Cardiac muscle cell (in vitro differentiated cells and primary cell): Measurements from ENCODE around the gene INPP5D. TPM values are rescaled to one million over a fixed set of nuclear protein-coding genes. Genes with fewer than 3 reads are reported as not detected.

Source experiments
- DNase-seq, 2 donors: peaks; one replicate each; pipeline versions ENCODE4 v3.0.0 to v3.0.0-alpha.2; 2010 to 2017; ENCODE audit warnings: low read depth in 1 of 2, low spot score in 1 of 2
- H3K27ac ChIP-seq: fragments of 200-600 bp; sonication (generic); 2 replicates; pipeline ENCODE4 v1.5.1; 2016
- H3K27me3 ChIP-seq: fragments of 200-600 bp; sonication (generic); 2 replicates; pipeline ENCODE4 v1.6.0; 2016; ENCODE audit warnings: control low read depth
- H3K36me3 ChIP-seq: fragments of 200-600 bp; sonication (generic); 2 replicates; pipeline ENCODE4 v1.5.1; 2016; ENCODE audit warnings: control low read depth
- H3K4me1 ChIP-seq: fragments of 200-600 bp; sonication (generic); 2 replicates; pipeline ENCODE4 v1.8.1; 2017; ENCODE audit warnings: low read depth, mild to moderate bottlenecking, mixed run types
- H3K4me3 ChIP-seq: fragments of 200-600 bp; sonication (generic); 2 replicates; pipeline ENCODE4 v1.5.1; 2016; ENCODE audit warnings: mild to moderate bottlenecking
- H3K9me3 ChIP-seq: fragments of 200-600 bp; sonication (generic); 2 replicates; pipeline ENCODE4 v1.5.1; 2017; ENCODE audit warnings: low read depth, mild to moderate bottlenecking, control low read depth
- CTCF ChIP-seq: IDR thresholded peaks from 2 replicates; pipeline ENCODE4 v1.5.1; 2012; ENCODE audit warnings: low read depth, mild to moderate bottlenecking, low read length
- polyA plus RNA-seq: library from polyadenylated mRNA; unstranded; fragments of >200 nt; fragmentation: Nextera tagmentation; extraction: Ambion mirVana; gene quantifications from 2 replicates; pipeline ENCODE4 v1.2.1, GENCODE V29; 2016
- total RNA-seq: library from RNA; depleted of rRNA; stranded (reverse); fragments of >200 nt; gene quantifications from 2 replicates; pipeline ENCODE4 v1.2.3, GENCODE V29; 2016

INPP5D gene
- total and polyA plus RNA-seq, 2 experiments from 2014 or later, result 4.5 to 6.8 TPM

- no peak overlapping the region for H3K27ac ChIP-seq
- no peaks in the 10 kb centered on the region for H3K4me1 ChIP-seq
- H3K36me3 ChIP-seq, result no peaks in the 10 kb centered on the region
- DNase-seq, result no peak
- H3K4me3 ChIP-seq, result no peak overlapping the region
- H3K9me3 ChIP-seq, result no peaks in the 10 kb centered on the region
- no peak for TF ChIP-seq CTCF
- H3K27me3 ChIP-seq, result no peaks in the 10 kb centered on the region
Measured at GRCh38 chr2:233039846-233040530, 20.2 kb upstream of the INPP5D start.

GRCh38 chr2:233040571-233040970 lies 19.6 kb upstream of the INPP5D start:
- Histone ChIP-seq H3K27ac (no peak overlapping the region), H3K27me3 (no peaks in the 10 kb centered on the region), H3K36me3 (no peaks in the 10 kb centered on the region), H3K4me3 (no peak overlapping the region), H3K9me3 (no peaks in the 10 kb centered on the region), H3K4me1 (no peaks in the 10 kb centered on the region)
- no peak for TF ChIP-seq CTCF
- DNase-seq, result no peak

GRCh38 chr2:233041722-233042323 lies 18.3 kb upstream of the INPP5D start:
- H3K4me3 ChIP-seq, result no peak overlapping the region
- H3K27ac ChIP-seq, result no peak overlapping the region
- no peaks in the 10 kb centered on the region for H3K4me1 ChIP-seq
- DNase-seq, result no peak
- no peak for TF ChIP-seq CTCF
- no peaks in the 10 kb centered on the region for H3K27me3 ChIP-seq
- no peaks in the 10 kb centered on the region for H3K36me3 ChIP-seq
- H3K9me3 ChIP-seq, result no peaks in the 10 kb centered on the region

GRCh38 chr2:233042549-233042948 lies 17.6 kb upstream of the INPP5D start:
- no peak for DNase-seq
- H3K27ac ChIP-seq, result no peak overlapping the region
- H3K4me3 ChIP-seq, result no peak overlapping the region
- H3K4me1 ChIP-seq, result no peaks in the 10 kb centered on the region
- no peak for TF ChIP-seq CTCF
- no peaks in the 10 kb centered on the region for H3K9me3 ChIP-seq
- no peaks in the 10 kb centered on the region for H3K36me3 ChIP-seq
- H3K27me3 ChIP-seq, result no peaks in the 10 kb centered on the region

- H3K4me1 ChIP-seq, result no peaks in the 10 kb centered on the region
- no peak for TF ChIP-seq CTCF
Measured at GRCh38 chr2:233044974-233045605, 15.1 kb upstream of the INPP5D start.

More at GRCh38 chr2:233044974-233045605, 15.1 kb upstream of the INPP5D start:
- Histone ChIP-seq H3K9me3 (no peaks in the 10 kb centered on the region), H3K4me3 (no peak overlapping the region), H3K27ac (no peak overlapping the region), H3K36me3 (no peaks in the 10 kb centered on the region), H3K27me3 (peaks cover 3% of the 10 kb centered on the region)
- DNase-seq, result no peak
